Activated T-helper 1 cell treated with anti-CD3 and anti-CD28 coated beads, Interleukin-12 subunit alpha, Interleukin-12 subunit beta, Interleukin-2, Interleukin-4 antibody, amounts not matched to agents 30 ng/mL and 10 ng/mL and 1 ng/mL, durations not matched to agents 14 hours and 24 hours and 36 hours (primary cell): ENCODE results near the gene RANBP1. TPM values are rescaled to one million over a fixed set of nuclear protein-coding genes. Genes with fewer than 3 reads are reported as not detected.
A peak's percentile ranks its signal among the peaks of the same experiment; 100 is the strongest.

ENCODE experiments used
- DNase-seq: peaks from one replicate; pipeline ENCODE4 v3.0.0; 2021; ENCODE audit warnings: low spot score
- H3K27ac Mint-ChIP-seq: one replicate; pipeline ENCODE4 v1.8.0; 2021; ENCODE audit warnings: mild to moderate bottlenecking, mixed read lengths
- H3K27me3 Mint-ChIP-seq: one replicate; pipeline ENCODE4 v1.8.0; 2022; ENCODE audit warnings: mild to moderate bottlenecking, moderate library complexity, mixed read lengths; ENCODE audit not compliant: insufficient read depth
- H3K36me3 Mint-ChIP-seq: one replicate; pipeline ENCODE4 v1.8.0; 2021; ENCODE audit warnings: low read depth, mixed read lengths
- H3K4me1 Mint-ChIP-seq: one replicate; pipeline ENCODE4 v1.8.0; 2021; ENCODE audit warnings: low read depth, mixed read lengths
- H3K4me3 Mint-ChIP-seq: one replicate; pipeline ENCODE4 v1.8.0; 2021; ENCODE audit warnings: mild to moderate bottlenecking, moderate library complexity, mixed read lengths
- H3K9me3 Mint-ChIP-seq: one replicate; pipeline ENCODE4 v1.8.0; 2021; ENCODE audit warnings: mixed read lengths
- intact Hi-C: fragments of 100-400 bp; cut with micrococcal nuclease; formaldehyde crosslinking; loops from one replicate; pipeline ENCODE4 v1.15.1; 2024
- total RNA-seq: library from RNA; stranded (reverse); gene quantifications from 2 replicates; pipeline ENCODE4 v1.2.3, GENCODE V29; 2022

RANBP1 gene
- total RNA-seq, 1 donor from 2014 or later: 509 TPM

DNA sequence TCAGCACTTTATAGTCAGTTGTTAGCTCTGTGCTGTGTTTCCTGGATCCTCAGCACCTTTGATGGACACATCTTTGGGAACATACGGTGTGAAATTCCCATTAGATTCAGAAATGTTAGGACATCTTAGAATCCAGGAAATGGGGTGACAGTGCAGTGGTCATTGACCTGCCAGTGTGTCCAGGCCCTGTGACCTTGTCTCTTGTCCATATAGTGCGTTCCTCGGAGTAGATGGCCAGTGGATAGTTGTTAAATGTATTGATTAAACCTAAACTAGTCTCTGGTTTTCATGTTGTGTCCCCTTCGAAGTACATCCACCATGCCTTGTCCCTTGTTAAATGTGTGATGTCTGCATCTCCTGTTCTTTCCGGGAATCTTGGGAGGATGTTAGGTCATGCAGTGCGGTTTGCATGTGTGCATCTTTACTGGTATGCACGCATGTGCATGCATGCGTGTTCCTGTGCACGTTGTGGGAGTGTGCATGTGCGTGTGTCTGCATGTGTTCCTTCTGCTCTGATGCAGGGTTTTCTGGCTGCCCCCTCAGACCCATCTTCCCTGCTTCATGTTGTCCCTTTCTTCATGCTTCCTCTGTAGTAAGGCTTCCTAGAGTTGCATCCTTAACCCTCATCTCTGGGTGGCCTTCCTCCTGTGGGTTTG is 31.9 kb upstream of the RANBP1 start:
- no peak for DNase-seq
- peak overlapping the region; percentile 53 for H3K4me3 Mint-ChIP-seq
- H3K27me3 Mint-ChIP-seq: no peaks in the 10 kb centered on the region
- no peaks in the 10 kb centered on the region for H3K9me3 Mint-ChIP-seq
- peaks cover 44% of the 10 kb centered on the region for H3K4me1 Mint-ChIP-seq
- intact Hi-C loops: no loop called here
- peaks cover 25% of the 10 kb centered on the region for H3K36me3 Mint-ChIP-seq
- H3K27ac Mint-ChIP-seq: peak overlapping the region; percentile 55

- Mint-ChIP-seq H3K27ac (no peak overlapping the region), H3K9me3 (no peaks in the 10 kb centered on the region), H3K4me1 (peaks cover 46% of the 10 kb centered on the region), H3K27me3 (no peaks in the 10 kb centered on the region), H3K4me3 (no peak overlapping the region), H3K36me3 (peaks cover 30% of the 10 kb centered on the region)
- DNase-seq: no peak
- intact Hi-C loops: no loop called here
Measured at GRCh38 chr22:20084547-20085413, 31.1 kb upstream of the RANBP1 start.

GRCh38 chr22:20085651-20086050 is 30.3 kb upstream of the RANBP1 start:
- peaks cover 47% of the 10 kb centered on the region for H3K4me1 Mint-ChIP-seq
- H3K27me3 Mint-ChIP-seq: no peaks in the 10 kb centered on the region
- H3K4me3 Mint-ChIP-seq: no peak overlapping the region
- DNase-seq: no peak
- H3K9me3 Mint-ChIP-seq: no peaks in the 10 kb centered on the region
- H3K36me3 Mint-ChIP-seq: peaks cover 35% of the 10 kb centered on the region
- H3K27ac Mint-ChIP-seq: no peak overlapping the region
- intact Hi-C loops: no loop called here

- peaks cover 39% of the 10 kb centered on the region for H3K36me3 Mint-ChIP-seq
- no peaks in the 10 kb centered on the region for H3K9me3 Mint-ChIP-seq
- H3K27ac Mint-ChIP-seq: no peak overlapping the region
- peaks cover 45% of the 10 kb centered on the region for H3K4me1 Mint-ChIP-seq
- intact Hi-C loops: no loop called here
- no peaks in the 10 kb centered on the region for H3K27me3 Mint-ChIP-seq
- no peak for DNase-seq
- H3K4me3 Mint-ChIP-seq: no peak overlapping the region
Measured at GRCh38 chr22:20086101-20086599, 29.8 kb upstream of the RANBP1 start.

DNA sequence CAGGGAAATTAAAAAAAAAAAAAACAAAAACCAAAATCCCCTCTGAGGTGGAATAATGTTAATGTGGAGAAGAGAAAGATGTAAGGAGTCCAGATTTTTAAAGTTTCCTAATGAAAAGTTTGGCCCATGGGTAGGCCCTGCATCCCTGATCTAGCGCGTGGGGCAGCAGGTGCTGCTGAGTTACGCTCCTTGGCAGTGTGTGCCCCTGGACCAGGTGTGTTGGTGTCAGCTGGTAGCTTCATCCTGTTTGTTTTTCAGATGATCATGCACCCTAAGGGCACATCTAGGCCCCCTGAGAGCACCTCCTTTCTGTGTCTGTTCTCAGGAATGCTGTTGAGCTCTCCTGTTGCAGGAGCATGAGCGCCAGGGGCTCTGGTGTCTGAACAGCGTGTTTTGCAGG is 29.1 kb upstream of the RANBP1 start:
- Mint-ChIP-seq H3K36me3 (peaks cover 38% of the 10 kb centered on the region), H3K27ac (no peak overlapping the region)

GRCh38 chr22:20087319-20088262 is 28.3 kb upstream of the RANBP1 start:
- H3K27ac Mint-ChIP-seq: no peak overlapping the region
- no peak overlapping the region for H3K4me3 Mint-ChIP-seq
- H3K9me3 Mint-ChIP-seq: no peaks in the 10 kb centered on the region
- peaks cover 41% of the 10 kb centered on the region for H3K36me3 Mint-ChIP-seq
- H3K27me3 Mint-ChIP-seq: no peaks in the 10 kb centered on the region
- peaks cover 34% of the 10 kb centered on the region for H3K4me1 Mint-ChIP-seq
- no peak for DNase-seq
- intact Hi-C loops: no loop called here

More for the DNA sequence above, 29.1 kb upstream of the RANBP1 start:
- Mint-ChIP-seq H3K27me3 (no peaks in the 10 kb centered on the region), H3K4me1 (peaks cover 39% of the 10 kb centered on the region), H3K4me3 (no peak overlapping the region), H3K9me3 (no peaks in the 10 kb centered on the region)
- intact Hi-C loops: no loop called here
- DNase-seq: no peak

DNA sequence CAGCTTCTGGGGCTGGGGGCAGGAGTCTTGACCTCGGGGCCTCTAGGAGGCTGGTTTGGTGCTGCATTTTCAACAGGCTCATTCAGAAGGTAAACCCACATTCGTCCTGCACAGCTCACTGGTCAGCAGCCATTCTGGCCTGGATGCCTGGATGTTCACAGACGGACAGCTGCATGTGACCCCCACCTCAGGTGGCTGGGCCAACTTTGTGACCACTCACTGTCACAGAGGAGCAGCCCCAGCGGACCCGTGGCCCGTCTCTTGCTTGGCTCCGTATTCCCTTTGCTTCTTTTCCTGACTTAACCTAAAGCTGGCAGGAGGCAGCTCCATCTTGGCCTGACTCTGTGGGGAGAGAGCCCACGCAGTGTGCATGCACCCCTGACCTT is 27.6 kb upstream of the RANBP1 start:
- no peaks in the 10 kb centered on the region for H3K27me3 Mint-ChIP-seq
- H3K27ac Mint-ChIP-seq: no peak overlapping the region
- no peak overlapping the region for H3K4me3 Mint-ChIP-seq
- intact Hi-C loops: no loop called here
- peaks cover 45% of the 10 kb centered on the region for H3K36me3 Mint-ChIP-seq
- no peaks in the 10 kb centered on the region for H3K9me3 Mint-ChIP-seq
- H3K4me1 Mint-ChIP-seq: peaks cover 27% of the 10 kb centered on the region
- no peak for DNase-seq

DNA sequence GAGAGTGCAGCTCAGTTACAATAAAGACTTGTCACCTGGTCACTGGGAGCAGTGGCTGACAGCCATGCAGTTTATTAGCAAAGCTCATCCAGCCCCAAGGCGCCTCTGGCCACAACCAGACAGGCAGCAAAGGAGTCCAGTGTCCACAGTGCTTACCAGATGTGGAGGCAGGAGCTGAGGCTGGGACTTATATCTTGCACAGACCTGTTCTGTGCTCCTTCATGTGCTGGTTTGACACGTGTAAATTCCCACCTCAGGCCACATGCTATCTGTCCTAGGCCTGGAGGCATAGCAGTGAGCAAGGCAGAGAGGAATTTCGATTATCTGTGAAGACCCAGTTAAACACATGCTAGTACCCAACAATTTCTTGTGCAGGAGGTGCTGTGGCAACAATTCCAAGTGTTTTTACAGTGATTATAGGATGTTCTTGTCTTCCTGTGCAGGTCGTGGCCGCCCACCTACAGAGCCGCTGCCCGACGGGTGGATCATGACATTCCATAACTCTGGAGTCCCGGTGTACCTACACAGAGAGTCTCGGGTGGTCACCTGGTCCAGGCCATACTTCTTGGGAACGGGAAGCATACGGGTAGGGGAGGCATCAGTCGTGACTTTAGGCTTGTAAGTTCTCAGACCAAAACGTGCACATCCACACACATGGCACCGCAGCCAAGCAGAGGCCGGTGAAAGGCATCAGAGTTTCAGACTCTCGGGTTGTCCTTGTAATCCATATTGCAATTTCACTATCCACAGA is 26.5 kb upstream of the RANBP1 start:
- no peaks in the 10 kb centered on the region for H3K9me3 Mint-ChIP-seq
- peaks cover 21% of the 10 kb centered on the region for H3K4me1 Mint-ChIP-seq
- no peak for DNase-seq
- H3K4me3 Mint-ChIP-seq: no peak overlapping the region
- no peak overlapping the region for H3K27ac Mint-ChIP-seq
- H3K27me3 Mint-ChIP-seq: no peaks in the 10 kb centered on the region
- peaks cover 52% of the 10 kb centered on the region for H3K36me3 Mint-ChIP-seq
- intact Hi-C loops: no loop called here

GRCh38 chr22:20089977-20090729 is 25.8 kb upstream of the RANBP1 start:
- intact Hi-C loops: no loop called here
- H3K4me3 Mint-ChIP-seq: no peak overlapping the region
- no peak overlapping the region for H3K27ac Mint-ChIP-seq
- H3K9me3 Mint-ChIP-seq: no peaks in the 10 kb centered on the region
- H3K36me3 Mint-ChIP-seq: peaks cover 54% of the 10 kb centered on the region
- DNase-seq: no peak
- no peaks in the 10 kb centered on the region for H3K27me3 Mint-ChIP-seq
- peaks cover 24% of the 10 kb centered on the region for H3K4me1 Mint-ChIP-seq

GRCh38 chr22:20090730-20091240 is 25.1 kb upstream of the RANBP1 start:
- H3K9me3 Mint-ChIP-seq: peaks cover under 1% of the 10 kb centered on the region
- DNase-seq: no peak
- intact Hi-C loops: no loop called here
- H3K36me3 Mint-ChIP-seq: peaks cover 58% of the 10 kb centered on the region
- peaks cover 30% of the 10 kb centered on the region for H3K4me1 Mint-ChIP-seq
- H3K27ac Mint-ChIP-seq: no peak overlapping the region
- H3K27me3 Mint-ChIP-seq: no peaks in the 10 kb centered on the region
- no peak overlapping the region for H3K4me3 Mint-ChIP-seq

- Mint-ChIP-seq H3K4me3 (no peak overlapping the region), H3K36me3 (peaks cover 61% of the 10 kb centered on the region), H3K27ac (no peak overlapping the region), H3K4me1 (peaks cover 40% of the 10 kb centered on the region), H3K27me3 (no peaks in the 10 kb centered on the region), H3K9me3 (peaks cover 5% of the 10 kb centered on the region)
- no peak for DNase-seq
- intact Hi-C loops: no loop called here
Measured at GRCh38 chr22:20091690-20092476, 24.0 kb upstream of the RANBP1 start.
